Endothelial cell of umbilical vein (primary cell): Measurements from ENCODE around the gene ZMYM1. TPM values are rescaled to one million over a fixed set of nuclear protein-coding genes. Genes with fewer than 3 reads are reported as not detected.

Experiments
- BruUV-seq: library from RNA; stranded (reverse); fragments of 400-500 nt; replicated peaks from 2 replicates; lab custom pipeline; 2021; lab: Mats Ljungman, UMichigan
- CTCF ChIA-PET: fragments of 300-600, 350-600 bp; sonication (Branson Sonifier 250); formaldehyde crosslinking; loops from one replicate; lab custom pipeline; 2021; ENCODE audit warnings: antibody characterized with exemption, inconsistent platforms; lab: Charles Lee
- POLR2A ChIA-PET: fragments of 300-600, 350-600 bp; sonication (Branson Sonifier 250); formaldehyde crosslinking; loops from one replicate; lab custom pipeline; 2021; ENCODE audit warnings: antibody characterized with exemption, inconsistent platforms; lab: Charles Lee
- DNase-seq: peaks from one replicate; pipeline ENCODE4 v3.0.0-alpha.2; 2011; ENCODE audit warnings: low read depth, low spot score
- FAIRE-seq: peaks from 2 replicates; lab custom pipeline; 2011; peaks lifted over from hg19 to GRCh38; lab: Jason Lieb, UNC
- H2AFZ ChIP-seq: 2 replicates; pipeline ENCODE4 v1.6.0; 2012; ENCODE audit warnings: low read depth, low read length, control low read depth, inconsistent platforms
- H3K27ac ChIP-seq: 2 replicates; pipeline ENCODE4 v1.5.1; 2011; ENCODE audit warnings: low read depth, mild to moderate bottlenecking, control low read depth, low read length, moderate library complexity; ENCODE audit not compliant: insufficient read depth
- H3K27me3 ChIP-seq, 2 experiments: 2 replicates each; pipeline versions ENCODE4 v1.6.0 to v1.6.1; 2011; ENCODE audit warnings: low read length in 2 of 2, mixed read lengths in 1 of 2; ENCODE audit not compliant: control insufficient read depth in 2 of 2, insufficient read depth in 2 of 2
- H3K36me3 ChIP-seq, 2 experiments: 2 replicates in 1 of 2; 3 replicates in 1 of 2; pipeline ENCODE4 v1.5.1; 2011; ENCODE audit warnings: low read length in 2 of 2, mild to moderate bottlenecking in 1 of 2, moderate library complexity in 1 of 2; ENCODE audit not compliant: control insufficient read depth in 2 of 2, insufficient read depth in 2 of 2; ENCODE audit errors: extremely low read depth in 1 of 2
- H3K4me1 ChIP-seq: 3 replicates; pipeline ENCODE4 v1.5.1; 2011; ENCODE audit warnings: mild to moderate bottlenecking, low read length; ENCODE audit not compliant: control insufficient read depth, insufficient read depth; ENCODE audit errors: extremely low read depth
- H3K4me2 ChIP-seq: 2 replicates; pipeline ENCODE4 v1.6.1; 2011; ENCODE audit warnings: low read length, control low read depth, mixed read lengths; ENCODE audit not compliant: insufficient read depth
- H3K4me3 ChIP-seq, 3 experiments: fragments of 200-600 bp in 1 of 3; sonication (generic), shearing (Covaris generic) in 1 of 3; replicated peaks in 1 of 3; 2 replicates each; pipeline ENCODE4 v1.5.1; 2011 to 2016; ENCODE audit warnings: control low read depth in 3 of 3, low read length in 3 of 3, mild to moderate bottlenecking in 2 of 3, inconsistent platforms in 1 of 3, low read depth in 1 of 3, moderate library complexity in 1 of 3; ENCODE audit not compliant: insufficient read depth in 1 of 3
- H3K79me2 ChIP-seq: 2 replicates; pipeline ENCODE4 v1.6.0; 2012; ENCODE audit warnings: low read length, inconsistent platforms; ENCODE audit not compliant: control insufficient read depth, insufficient read depth
- H3K9ac ChIP-seq: replicated peaks from 2 replicates; pipeline ENCODE3; 2011; ENCODE audit warnings: low read length, control low read depth; ENCODE audit not compliant: insufficient read depth; ENCODE audit errors: extremely low read depth
- H3K9me1 ChIP-seq: replicated peaks from 3 replicates; pipeline ENCODE4 v1.6.0; 2011; ENCODE audit warnings: mild to moderate bottlenecking, low read length; ENCODE audit not compliant: control insufficient read depth, insufficient read depth; ENCODE audit errors: extremely low read depth
- H3K9me3 ChIP-seq: replicated peaks from 2 replicates; pipeline ENCODE4 v1.5.1; 2012; ENCODE audit warnings: low read length, inconsistent platforms; ENCODE audit not compliant: control insufficient read depth, insufficient read depth
- H4K20me1 ChIP-seq: replicated peaks from 2 replicates; pipeline ENCODE3; 2011; ENCODE audit warnings: mild to moderate bottlenecking, low read length; ENCODE audit not compliant: control insufficient read depth, insufficient read depth; ENCODE audit errors: extremely low read depth
- EZH2 ChIP-seq: IDR thresholded peaks from 2 replicates; pipeline ENCODE4 v1.6.1; 2012; ENCODE audit warnings: borderline replicate concordance, low read depth, mild to moderate bottlenecking, moderate library complexity, low read length, inconsistent platforms; ENCODE audit not compliant: severe bottlenecking
- FOS ChIP-seq: IDR thresholded peaks from 2 replicates; pipeline ENCODE4 v1.6.1; 2011; ENCODE audit warnings: mild to moderate bottlenecking, low read length, moderate library complexity, borderline replicate concordance; ENCODE audit not compliant: insufficient read depth
- GATA2 ChIP-seq: IDR thresholded peaks from 2 replicates; pipeline ENCODE4 v1.7.0; 2011; ENCODE audit warnings: low read depth, mild to moderate bottlenecking, moderate library complexity, mixed read lengths, low read length; ENCODE audit not compliant: insufficient read length, insufficient read depth
- JUN ChIP-seq: IDR thresholded peaks from 2 replicates; pipeline ENCODE4 v1.6.1; 2011; ENCODE audit warnings: borderline replicate concordance, low read depth; ENCODE audit not compliant: insufficient read length, insufficient read depth
- MAX ChIP-seq: IDR thresholded peaks from 2 replicates; pipeline ENCODE4 v1.6.1; 2011; ENCODE audit not compliant: insufficient read depth, insufficient read length
- MYC ChIP-seq: IDR thresholded peaks from one replicate; pipeline ENCODE4 v1.6.1; 2011; ENCODE audit warnings: mild to moderate bottlenecking, low read depth, low read length
- POLR2A ChIP-seq: IDR thresholded peaks from 2 replicates; pipeline ENCODE4 v1.6.1; 2012; ENCODE audit warnings: low read depth, mild to moderate bottlenecking, control low read depth, low read length
- POLR2AphosphoS5 ChIP-seq: IDR thresholded peaks from 2 replicates; pipeline ENCODE4 v1.6.1; 2012; ENCODE audit warnings: low read depth, mild to moderate bottlenecking, control low read depth, low read length, moderate library complexity; ENCODE audit not compliant: insufficient read depth
- dilution Hi-C: fragments of 300-500 bp; cut with MboI; formaldehyde crosslinking; loops from one replicate; pipeline ENCODE4 v1.15.0; 2019; ENCODE audit warnings: low sequenced_read_pairs; ENCODE audit not compliant: extremely low pct_ligation_motif_present
- intact Hi-C: fragments of 100-400 bp; cut with micrococcal nuclease; formaldehyde crosslinking; loops from one replicate; pipeline ENCODE4 v1.10.0; 2022
- polyA plus RNA-seq, 4 experiments: library from polyadenylated mRNA; depleted of rRNA in 3 of 4; stranded (reverse) in 3 of 4; unstranded in 1 of 4; fragments of >200 nt; gene quantifications; 2 replicates each; pipeline versions ENCODE4 v1.2.1 to v1.2.3, GENCODE V29; 2011 to 2012; ENCODE audit warnings: missing spikeins in 1 of 4
- total RNA-seq: library from RNA; stranded (reverse); gene quantifications from 2 replicates; pipeline ENCODE4 v1.2.3, GENCODE V29; 2021
- TF ChIP-seq, protein P1 (sequence below), 2 donors: IDR thresholded peaks; 1 replicate in 1 of 2; 2 replicates in 1 of 2; pipeline ENCODE4 v1.5.1; 2011; ENCODE audit warnings: low read length in 2 of 2, mild to moderate bottlenecking in 2 of 2, moderate library complexity in 2 of 2, control low read depth in 1 of 2, inconsistent platforms in 1 of 2, low read depth in 1 of 2; ENCODE audit not compliant: insufficient read depth in 1 of 2; ENCODE audit errors: extremely low read depth in 1 of 2

The ZMYM1 gene
- total and polyA plus RNA-seq, 2 donors (not counting 3 experiments of a cell fraction or from before 2014, with no cell fraction given): 5.8 to 21.4 TPM

GRCh38 chr1:35112668-35113067 is 33.5 kb downstream of the ZMYM1 start:
- intact Hi-C loops: loop anchor here (2.0 to 10.0 kb wide), 2 partner anchors 82 to 258 kb away; partner anchors contain the start of genes SMIM12 and ZMYM6
- Histone ChIP-seq H3K9ac (no peak overlapping the region), H3K36me3 (no peaks in the 10 kb centered on the region), H3K27ac (no peak overlapping the region), H4K20me1 (no peaks in the 10 kb centered on the region), H3K9me3 (no peaks in the 10 kb centered on the region), H3K4me2 (no peak overlapping the region), H2AFZ (no peak overlapping the region), H3K79me2 (no peaks in the 10 kb centered on the region), H3K9me1 (no peaks in the 10 kb centered on the region), H3K4me3 (no peak overlapping the region), H3K27me3 (no peaks in the 10 kb centered on the region), H3K4me1 (peaks cover 9% of the 10 kb centered on the region)
- CTCF ChIA-PET: interaction anchor here (1.0 to 1.5 kb wide), 6 partner anchors 9 to 94 kb away, joined by 3 to 7 read pairs (median 4); partner anchors contain the start of gene ZMYM6
- DNase-seq (peak; percentile 9), FAIRE-seq (no peak)
- no peak for TF ChIP-seq GATA2
- TF ChIP-seq EZH2: no peak
- no peak for TF ChIP-seq MAX
- TF ChIP-seq JUN: no peak
- TF ChIP-seq, protein P1, sequence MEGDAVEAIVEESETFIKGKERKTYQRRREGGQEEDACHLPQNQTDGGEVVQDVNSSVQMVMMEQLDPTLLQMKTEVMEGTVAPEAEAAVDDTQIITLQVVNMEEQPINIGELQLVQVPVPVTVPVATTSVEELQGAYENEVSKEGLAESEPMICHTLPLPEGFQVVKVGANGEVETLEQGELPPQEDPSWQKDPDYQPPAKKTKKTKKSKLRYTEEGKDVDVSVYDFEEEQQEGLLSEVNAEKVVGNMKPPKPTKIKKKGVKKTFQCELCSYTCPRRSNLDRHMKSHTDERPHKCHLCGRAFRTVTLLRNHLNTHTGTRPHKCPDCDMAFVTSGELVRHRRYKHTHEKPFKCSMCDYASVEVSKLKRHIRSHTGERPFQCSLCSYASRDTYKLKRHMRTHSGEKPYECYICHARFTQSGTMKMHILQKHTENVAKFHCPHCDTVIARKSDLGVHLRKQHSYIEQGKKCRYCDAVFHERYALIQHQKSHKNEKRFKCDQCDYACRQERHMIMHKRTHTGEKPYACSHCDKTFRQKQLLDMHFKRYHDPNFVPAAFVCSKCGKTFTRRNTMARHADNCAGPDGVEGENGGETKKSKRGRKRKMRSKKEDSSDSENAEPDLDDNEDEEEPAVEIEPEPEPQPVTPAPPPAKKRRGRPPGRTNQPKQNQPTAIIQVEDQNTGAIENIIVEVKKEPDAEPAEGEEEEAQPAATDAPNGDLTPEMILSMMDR (IDR thresholded peaks at IDR 0.05; ENCODE audit: extremely low read depth in 1 of 2, insufficient read depth in 1 of 2, low read depth in 1 of 2, low read length in 2 of 2): no peak
- no peak for TF ChIP-seq POLR2A
- TF ChIP-seq MYC: no peak
- TF ChIP-seq POLR2AphosphoS5: no peak
- TF ChIP-seq FOS: no peak
- POLR2A ChIA-PET: interaction anchor here (1.2 kb wide), 1 partner anchor 74 kb away, joined by 3 read pairs; no protein-coding TSS in a partner anchor
- dilution Hi-C loops: no loop called here
- BruUV-seq: no TSS peak
